HEK293 (cell line): ENCODE measurements around the gene NEU4.

ENCODE experiments used
- GFI1B ChIP-seq: fragments of 450-650 bp; formaldehyde crosslinking; IDR thresholded peaks from 2 replicates; pipeline ENCODE4 v1.5.1; 2016; ENCODE audit warnings: missing biosample characterization, missing genetic modification characterization
- SETDB1 ChIP-seq: IDR thresholded peaks from one replicate; pipeline ENCODE4 v1.6.1; 2017; ENCODE audit warnings: mild to moderate bottlenecking, low read length, moderate library complexity, mixed read lengths; ENCODE audit not compliant: insufficient read length
- YY1 ChIP-seq: fragments of 450-650 bp; formaldehyde crosslinking; IDR thresholded peaks from 2 replicates; pipeline ENCODE4 v1.5.1; 2018; ENCODE audit warnings: missing biosample characterization, missing genetic modification characterization
- ZNF391 ChIP-seq: fragments of 450-650 bp; formaldehyde crosslinking; IDR thresholded peaks from 2 replicates; pipeline ENCODE4 v1.5.1; 2016; ENCODE audit warnings: low read depth, missing biosample characterization, missing genetic modification characterization, borderline replicate concordance
- TF ChIP-seq, protein P1 (sequence below): fragments of 450-650 bp; formaldehyde crosslinking; IDR thresholded peaks from 2 replicates; pipeline ENCODE4 v1.5.1; 2016; ENCODE audit warnings: missing biosample characterization, missing genetic modification characterization
- TF ChIP-seq, protein P2 (sequence below): fragments of 450-650 bp; formaldehyde crosslinking; IDR thresholded peaks from 2 replicates; pipeline ENCODE4 v1.5.1; 2016; ENCODE audit warnings: missing biosample characterization, missing genetic modification characterization
- TF ChIP-seq, protein P3 (sequence below): fragments of 450-650 bp; formaldehyde crosslinking; IDR thresholded peaks from 2 replicates; pipeline ENCODE4 v1.5.1; 2017; ENCODE audit warnings: missing biosample characterization, missing genetic modification characterization
- TF ChIP-seq, protein P4 (sequence below): sonication (generic); formaldehyde crosslinking; IDR thresholded peaks from 2 replicates; pipeline ENCODE4 v1.8.1; 2022; ENCODE audit warnings: mild to moderate bottlenecking, moderate library complexity, missing genetic modification reagents
- TF ChIP-seq, protein P5 (sequence below): fragments of 450-650 bp; formaldehyde crosslinking; optimal IDR thresholded peaks from 2 replicates; pipeline ENCODE3; 2016; ENCODE audit warnings: missing biosample characterization, mild to moderate bottlenecking, missing genetic modification characterization

DNA sequence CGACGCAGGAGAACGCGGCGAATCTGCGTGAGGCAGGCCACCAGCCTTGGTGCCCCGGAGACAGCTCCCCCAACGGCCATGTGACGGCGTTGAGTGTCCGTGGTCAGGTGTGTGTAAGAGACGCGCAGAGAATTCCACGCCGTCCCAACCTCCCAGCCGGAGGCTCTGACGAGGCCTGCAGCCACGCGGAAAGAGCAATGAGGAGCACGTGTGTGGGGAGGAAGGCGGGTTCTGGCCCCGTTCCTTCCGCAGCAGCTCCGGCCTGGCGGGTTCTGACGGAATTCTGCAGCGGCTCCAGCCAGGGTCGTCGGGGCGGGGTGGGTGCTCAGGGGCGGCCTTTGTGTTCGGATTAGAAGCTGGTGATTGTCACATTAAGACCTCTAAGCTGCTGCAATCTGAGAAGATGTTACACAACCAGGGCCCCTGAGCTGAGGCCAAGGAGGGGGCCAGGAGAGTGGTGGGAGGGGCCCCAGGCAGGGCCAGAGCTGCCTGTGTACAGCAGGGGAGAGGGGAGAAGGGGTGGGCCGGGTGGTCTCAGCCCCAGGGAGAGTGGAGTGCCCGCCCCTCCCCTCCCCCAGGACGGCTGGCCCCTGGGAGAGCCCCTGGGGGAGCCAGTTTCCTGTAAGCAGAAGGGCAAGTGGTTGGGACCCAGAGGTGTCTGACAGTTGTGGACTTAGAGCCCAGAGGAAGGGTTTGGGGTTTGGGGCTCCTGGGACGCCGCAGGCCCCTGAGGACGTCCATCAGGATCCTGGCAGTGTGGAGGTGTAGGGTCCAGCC, 37.5 kb upstream of the NEU4 start:
- TF ChIP-seq, protein P1, sequence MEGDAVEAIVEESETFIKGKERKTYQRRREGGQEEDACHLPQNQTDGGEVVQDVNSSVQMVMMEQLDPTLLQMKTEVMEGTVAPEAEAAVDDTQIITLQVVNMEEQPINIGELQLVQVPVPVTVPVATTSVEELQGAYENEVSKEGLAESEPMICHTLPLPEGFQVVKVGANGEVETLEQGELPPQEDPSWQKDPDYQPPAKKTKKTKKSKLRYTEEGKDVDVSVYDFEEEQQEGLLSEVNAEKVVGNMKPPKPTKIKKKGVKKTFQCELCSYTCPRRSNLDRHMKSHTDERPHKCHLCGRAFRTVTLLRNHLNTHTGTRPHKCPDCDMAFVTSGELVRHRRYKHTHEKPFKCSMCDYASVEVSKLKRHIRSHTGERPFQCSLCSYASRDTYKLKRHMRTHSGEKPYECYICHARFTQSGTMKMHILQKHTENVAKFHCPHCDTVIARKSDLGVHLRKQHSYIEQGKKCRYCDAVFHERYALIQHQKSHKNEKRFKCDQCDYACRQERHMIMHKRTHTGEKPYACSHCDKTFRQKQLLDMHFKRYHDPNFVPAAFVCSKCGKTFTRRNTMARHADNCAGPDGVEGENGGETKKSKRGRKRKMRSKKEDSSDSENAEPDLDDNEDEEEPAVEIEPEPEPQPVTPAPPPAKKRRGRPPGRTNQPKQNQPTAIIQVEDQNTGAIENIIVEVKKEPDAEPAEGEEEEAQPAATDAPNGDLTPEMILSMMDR: no peak
- TF ChIP-seq, protein P2, sequence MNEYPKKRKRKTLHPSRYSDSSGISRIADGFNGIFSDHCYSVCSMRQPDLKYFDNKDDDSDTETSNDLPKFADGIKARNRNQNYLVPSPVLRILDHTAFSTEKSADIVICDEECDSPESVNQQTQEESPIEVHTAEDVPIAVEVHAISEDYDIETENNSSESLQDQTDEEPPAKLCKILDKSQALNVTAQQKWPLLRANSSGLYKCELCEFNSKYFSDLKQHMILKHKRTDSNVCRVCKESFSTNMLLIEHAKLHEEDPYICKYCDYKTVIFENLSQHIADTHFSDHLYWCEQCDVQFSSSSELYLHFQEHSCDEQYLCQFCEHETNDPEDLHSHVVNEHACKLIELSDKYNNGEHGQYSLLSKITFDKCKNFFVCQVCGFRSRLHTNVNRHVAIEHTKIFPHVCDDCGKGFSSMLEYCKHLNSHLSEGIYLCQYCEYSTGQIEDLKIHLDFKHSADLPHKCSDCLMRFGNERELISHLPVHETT: no peak
- no peak for TF ChIP-seq YY1 (tag by site-specific recombination)
- TF ChIP-seq, protein P3, sequence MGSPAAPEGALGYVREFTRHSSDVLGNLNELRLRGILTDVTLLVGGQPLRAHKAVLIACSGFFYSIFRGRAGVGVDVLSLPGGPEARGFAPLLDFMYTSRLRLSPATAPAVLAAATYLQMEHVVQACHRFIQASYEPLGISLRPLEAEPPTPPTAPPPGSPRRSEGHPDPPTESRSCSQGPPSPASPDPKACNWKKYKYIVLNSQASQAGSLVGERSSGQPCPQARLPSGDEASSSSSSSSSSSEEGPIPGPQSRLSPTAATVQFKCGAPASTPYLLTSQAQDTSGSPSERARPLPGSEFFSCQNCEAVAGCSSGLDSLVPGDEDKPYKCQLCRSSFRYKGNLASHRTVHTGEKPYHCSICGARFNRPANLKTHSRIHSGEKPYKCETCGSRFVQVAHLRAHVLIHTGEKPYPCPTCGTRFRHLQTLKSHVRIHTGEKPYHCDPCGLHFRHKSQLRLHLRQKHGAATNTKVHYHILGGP: no peak
- TF ChIP-seq, protein P4, sequence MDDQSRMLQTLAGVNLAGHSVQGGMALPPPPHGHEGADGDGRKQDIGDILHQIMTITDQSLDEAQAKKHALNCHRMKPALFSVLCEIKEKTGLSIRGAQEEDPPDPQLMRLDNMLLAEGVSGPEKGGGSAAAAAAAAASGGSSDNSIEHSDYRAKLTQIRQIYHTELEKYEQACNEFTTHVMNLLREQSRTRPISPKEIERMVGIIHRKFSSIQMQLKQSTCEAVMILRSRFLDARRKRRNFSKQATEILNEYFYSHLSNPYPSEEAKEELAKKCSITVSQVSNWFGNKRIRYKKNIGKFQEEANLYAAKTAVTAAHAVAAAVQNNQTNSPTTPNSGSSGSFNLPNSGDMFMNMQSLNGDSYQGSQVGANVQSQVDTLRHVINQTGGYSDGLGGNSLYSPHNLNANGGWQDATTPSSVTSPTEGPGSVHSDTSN (CRISPR knock-in tag): no peak
- TF ChIP-seq ZNF391: no peak
- TF ChIP-seq, protein P5, sequence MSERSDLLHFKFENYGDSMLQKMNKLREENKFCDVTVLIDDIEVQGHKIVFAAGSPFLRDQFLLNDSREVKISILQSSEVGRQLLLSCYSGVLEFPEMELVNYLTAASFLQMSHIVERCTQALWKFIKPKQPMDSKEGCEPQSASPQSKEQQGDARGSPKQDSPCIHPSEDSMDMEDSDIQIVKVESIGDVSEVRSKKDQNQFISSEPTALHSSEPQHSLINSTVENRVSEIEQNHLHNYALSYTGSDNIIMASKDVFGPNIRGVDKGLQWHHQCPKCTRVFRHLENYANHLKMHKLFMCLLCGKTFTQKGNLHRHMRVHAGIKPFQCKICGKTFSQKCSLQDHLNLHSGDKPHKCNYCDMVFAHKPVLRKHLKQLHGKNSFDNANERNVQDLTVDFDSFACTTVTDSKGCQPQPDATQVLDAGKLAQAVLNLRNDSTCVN (tag by site-specific recombination): no peak
- no peak for TF ChIP-seq SETDB1
- TF ChIP-seq GFI1B: no peak
